Measurements from ENCODE around the gene QSOX2.

DNA sequence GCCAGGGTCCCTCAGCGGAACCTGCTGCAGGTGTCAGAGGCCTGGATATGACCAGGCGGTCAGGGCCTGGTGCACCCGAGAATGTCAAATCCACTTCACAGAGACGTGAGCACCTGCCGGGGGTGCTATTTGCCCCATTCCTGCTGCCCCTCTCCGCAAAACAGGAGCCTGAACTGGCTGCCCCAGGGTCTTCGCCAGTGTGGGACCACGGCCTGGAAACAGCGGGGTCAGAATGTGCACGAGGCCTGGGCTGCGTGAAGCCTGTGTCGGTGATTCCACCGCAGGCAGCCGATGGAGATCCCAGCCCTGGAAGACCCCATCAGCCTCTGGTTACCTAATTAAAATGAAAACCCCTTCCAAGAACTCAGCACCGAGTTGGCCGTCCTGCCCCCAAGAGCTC, 85.8 kb downstream of the QSOX2 start:
- TF ChIP-seq, protein P1, sequence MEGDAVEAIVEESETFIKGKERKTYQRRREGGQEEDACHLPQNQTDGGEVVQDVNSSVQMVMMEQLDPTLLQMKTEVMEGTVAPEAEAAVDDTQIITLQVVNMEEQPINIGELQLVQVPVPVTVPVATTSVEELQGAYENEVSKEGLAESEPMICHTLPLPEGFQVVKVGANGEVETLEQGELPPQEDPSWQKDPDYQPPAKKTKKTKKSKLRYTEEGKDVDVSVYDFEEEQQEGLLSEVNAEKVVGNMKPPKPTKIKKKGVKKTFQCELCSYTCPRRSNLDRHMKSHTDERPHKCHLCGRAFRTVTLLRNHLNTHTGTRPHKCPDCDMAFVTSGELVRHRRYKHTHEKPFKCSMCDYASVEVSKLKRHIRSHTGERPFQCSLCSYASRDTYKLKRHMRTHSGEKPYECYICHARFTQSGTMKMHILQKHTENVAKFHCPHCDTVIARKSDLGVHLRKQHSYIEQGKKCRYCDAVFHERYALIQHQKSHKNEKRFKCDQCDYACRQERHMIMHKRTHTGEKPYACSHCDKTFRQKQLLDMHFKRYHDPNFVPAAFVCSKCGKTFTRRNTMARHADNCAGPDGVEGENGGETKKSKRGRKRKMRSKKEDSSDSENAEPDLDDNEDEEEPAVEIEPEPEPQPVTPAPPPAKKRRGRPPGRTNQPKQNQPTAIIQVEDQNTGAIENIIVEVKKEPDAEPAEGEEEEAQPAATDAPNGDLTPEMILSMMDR (conservative IDR thresholded peaks at IDR 0.05): no peak
- TF ChIP-seq EZH2 (IDR thresholded peaks at IDR 0.05; ENCODE audit: low read depth): no peak
